Measurements from ENCODE around the gene MAP3K6. TPM values are rescaled to one million over a fixed set of nuclear protein-coding genes. Genes with fewer than 3 reads are reported as not detected.

Gene MAP3K6
- total and polyA plus RNA-seq, 2 donors (not counting 3 experiments of a cell fraction or from before 2014, with no cell fraction given): 9.9 to 12.4 TPM

DNA sequence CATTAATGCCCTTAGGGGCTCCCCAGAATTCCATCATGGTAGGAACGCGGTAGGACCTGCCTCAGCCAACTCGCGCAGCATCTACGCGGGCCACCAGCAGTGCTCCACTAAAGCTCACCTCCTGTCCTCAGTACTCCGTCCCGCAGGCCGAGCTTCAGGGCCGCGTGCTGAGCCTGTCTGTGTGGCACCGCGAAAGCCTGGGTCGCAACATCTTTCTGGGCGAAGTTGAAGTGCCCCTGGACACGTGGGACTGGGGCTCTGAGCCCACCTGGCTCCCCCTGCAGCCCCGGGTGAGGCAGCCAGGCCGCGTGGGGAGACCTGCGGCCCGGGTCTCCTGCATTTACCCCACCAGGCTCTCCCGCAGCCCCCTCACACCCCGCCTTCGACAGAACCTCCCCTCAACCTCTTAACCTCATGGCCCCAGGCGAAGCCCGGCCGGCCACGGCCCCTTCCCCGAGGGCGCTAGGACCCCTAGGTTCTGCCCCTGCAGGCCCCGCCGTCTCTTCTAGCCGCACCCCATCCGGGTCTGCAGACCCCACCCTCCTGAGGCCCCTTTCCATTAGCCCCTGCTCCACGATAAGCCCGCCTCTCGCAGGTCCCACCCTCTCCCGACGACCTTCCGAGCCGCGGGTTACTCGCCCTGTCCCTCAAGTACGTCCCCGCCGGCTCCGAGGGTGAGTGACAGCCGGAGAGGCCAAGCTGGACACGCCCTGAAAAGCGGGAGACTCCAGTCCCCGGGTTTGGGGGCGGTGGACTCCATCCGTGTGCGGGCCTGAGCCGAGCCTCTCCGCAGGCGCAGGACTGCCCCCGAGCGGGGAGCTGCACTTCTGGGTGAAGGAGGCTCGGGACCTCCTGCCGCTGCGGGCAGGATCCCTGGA is 15.9 kb downstream of the MAP3K6 start:
- Histone ChIP-seq H3K36me3 (ENCODE audit: control insufficient read depth in 2 of 2, extremely low read depth in 1 of 2, insufficient read depth in 2 of 2, low read length in 2 of 2) (peaks cover 0 to 2% of the 10 kb centered on the region in 2 experiments), H3K4me2 (ENCODE audit: insufficient read depth, low read length) (no peak overlapping the region), H3K27ac (ENCODE audit: insufficient read depth, low read depth, low read length) (no peak overlapping the region), H3K4me3 (replicated peaks in 1 of 3; ENCODE audit: insufficient read depth in 1 of 3, low read depth in 1 of 3, low read length in 3 of 3) (no peak overlapping the region), H3K9me3 (replicated peaks; ENCODE audit: control insufficient read depth, insufficient read depth, low read length) (no peaks in the 10 kb centered on the region), H4K20me1 (replicated peaks; ENCODE audit: control insufficient read depth, extremely low read depth, insufficient read depth, low read length) (no peaks in the 10 kb centered on the region), H3K9me1 (replicated peaks; ENCODE audit: control insufficient read depth, extremely low read depth, insufficient read depth, low read length) (no peaks in the 10 kb centered on the region), H3K27me3 (ENCODE audit: control insufficient read depth in 2 of 2, insufficient read depth in 2 of 2, low read length in 2 of 2) (peaks cover 2 to 5% of the 10 kb centered on the region in 2 experiments), H3K4me1 (ENCODE audit: control insufficient read depth, extremely low read depth, insufficient read depth, low read length) (peaks cover 7% of the 10 kb centered on the region), H2AFZ (ENCODE audit: low read depth, low read length) (peak overlapping the region; percentile 49), H3K9ac (replicated peaks; ENCODE audit: extremely low read depth, insufficient read depth, low read length) (no peak overlapping the region), H3K79me2 (ENCODE audit: control insufficient read depth, insufficient read depth, low read length) (no peaks in the 10 kb centered on the region)
- BruUV-seq (replicated peaks): no TSS peak
- TF ChIP-seq POLR2AphosphoS5 (IDR thresholded peaks at IDR 0.05; ENCODE audit: insufficient read depth, low read depth, low read length) (no peak), EZH2 (IDR thresholded peaks at IDR 0.05; ENCODE audit: borderline replicate concordance, low read depth, low read length, severe bottlenecking) (peak; percentile 59)
- intact Hi-C loops (cut with micrococcal nuclease) (no loop called here), dilution Hi-C loops (cut with MboI; ENCODE audit: extremely low pct_ligation_motif_present, low sequenced_read_pairs) (no loop called here)
- ChIA-PET CTCF (interaction anchor here (0.8 to 3.5 kb wide), 13 partner anchors 12 to 256 kb away, joined by 3 to 15 read pairs (median 5); partner anchors contain the start of genes FCN3 and MAP3K6), POLR2A (no interaction called here)
- FAIRE-seq (no peak), DNase-seq (ENCODE audit: low read depth, low spot score) (no peak)

DNA sequence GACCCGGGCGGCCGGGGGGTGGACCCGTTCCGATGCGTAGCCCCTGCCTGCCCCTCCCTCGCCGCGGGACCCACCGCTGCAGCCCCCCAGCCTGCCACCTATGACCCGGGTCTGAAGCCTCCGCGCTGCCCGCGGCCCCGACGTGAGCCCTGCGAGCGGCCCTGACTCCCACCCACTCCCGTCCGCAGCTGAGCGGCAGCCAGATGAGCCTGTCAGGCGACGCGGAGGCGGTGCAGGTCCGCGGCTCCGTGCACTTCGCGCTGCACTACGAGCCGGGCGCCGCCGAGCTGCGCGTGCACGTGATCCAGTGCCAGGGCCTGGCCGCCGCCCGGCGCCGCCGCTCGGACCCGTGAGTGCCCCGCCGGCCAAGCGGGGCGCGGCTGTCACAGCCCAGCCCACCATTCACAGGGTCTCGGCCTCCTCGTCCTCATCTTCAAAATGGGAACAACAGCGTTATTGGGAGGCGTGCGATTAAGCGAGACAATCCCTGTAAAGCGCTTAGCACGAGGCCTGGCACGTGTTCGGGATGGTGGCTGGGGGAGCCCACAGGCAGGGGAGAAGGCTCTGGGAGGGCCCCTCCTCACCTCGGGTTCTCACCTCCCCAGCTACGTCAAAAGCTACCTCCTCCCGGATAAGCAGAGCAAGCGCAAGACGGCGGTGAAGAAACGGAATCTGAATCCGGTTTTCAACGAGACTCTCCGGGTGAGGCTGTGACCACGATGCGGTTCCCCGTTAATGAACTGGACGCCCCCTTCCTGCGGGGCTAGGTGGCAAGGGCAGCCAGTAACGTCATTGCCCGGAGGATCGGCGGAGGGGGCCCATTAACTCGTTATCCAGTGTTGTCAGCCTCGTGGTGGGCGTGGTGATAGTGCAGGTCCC is 16.7 kb downstream of the MAP3K6 start:
- H3K4me2 ChIP-seq (ENCODE audit: insufficient read depth, low read length): peak overlapping the region; percentile 45
- DNase-seq (ENCODE audit: low read depth, low spot score) (peak; percentile 69), FAIRE-seq (peak; percentile 73)
- no peaks in the 10 kb centered on the region for H3K9me1 ChIP-seq (replicated peaks; ENCODE audit: control insufficient read depth, extremely low read depth, insufficient read depth, low read length)
- ChIA-PET CTCF (interaction anchor here (0.6 to 2.1 kb wide), 13 partner anchors 8 to 358 kb away, joined by 3 to 12 read pairs (median 4); partner anchors contain the start of gene FCN3), POLR2A (no interaction called here)
- H3K9me3 ChIP-seq (replicated peaks; ENCODE audit: control insufficient read depth, insufficient read depth, low read length): no peaks in the 10 kb centered on the region
- peaks cover 2 to 5% of the 10 kb centered on the region in 2 experiments for H3K27me3 ChIP-seq (ENCODE audit: control insufficient read depth in 2 of 2, insufficient read depth in 2 of 2, low read length in 2 of 2)
- H3K4me1 ChIP-seq (ENCODE audit: control insufficient read depth, extremely low read depth, insufficient read depth, low read length): peaks cover 7% of the 10 kb centered on the region
- H3K36me3 ChIP-seq (ENCODE audit: control insufficient read depth in 2 of 2, extremely low read depth in 1 of 2, insufficient read depth in 2 of 2, low read length in 2 of 2): no peaks in the 10 kb centered on the region
- dilution Hi-C loops (cut with MboI; ENCODE audit: extremely low pct_ligation_motif_present, low sequenced_read_pairs): no loop called here
- H3K79me2 ChIP-seq (ENCODE audit: control insufficient read depth, insufficient read depth, low read length): no peaks in the 10 kb centered on the region
- no peak overlapping the region for H3K27ac ChIP-seq (ENCODE audit: insufficient read depth, low read depth, low read length)
- H3K9ac ChIP-seq (replicated peaks; ENCODE audit: extremely low read depth, insufficient read depth, low read length): no peak overlapping the region
- TF ChIP-seq, protein P1, sequence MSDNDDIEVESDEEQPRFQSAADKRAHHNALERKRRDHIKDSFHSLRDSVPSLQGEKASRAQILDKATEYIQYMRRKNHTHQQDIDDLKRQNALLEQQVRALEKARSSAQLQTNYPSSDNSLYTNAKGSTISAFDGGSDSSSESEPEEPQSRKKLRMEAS (IDR thresholded peaks at IDR 0.05; ENCODE audit: insufficient read depth, insufficient read length): peak; percentile 25
- TF ChIP-seq MYC (IDR thresholded peaks at IDR 0.05; ENCODE audit: low read depth, low read length): no peak
- TF ChIP-seq EZH2 (IDR thresholded peaks at IDR 0.05; ENCODE audit: borderline replicate concordance, low read depth, low read length, severe bottlenecking): no peak
- no peak for TF ChIP-seq JUN (IDR thresholded peaks at IDR 0.05; ENCODE audit: borderline replicate concordance, insufficient read depth, insufficient read length, low read depth)
- TF ChIP-seq CTCF (IDR thresholded peaks at IDR 0.05; ENCODE audit: extremely low read depth in 1 of 2, insufficient read depth in 1 of 2, low read depth in 1 of 2, low read length in 2 of 2): no peak
- peak; percentile 8 for TF ChIP-seq POLR2AphosphoS5 (IDR thresholded peaks at IDR 0.05; ENCODE audit: insufficient read depth, low read depth, low read length)
- TF ChIP-seq GATA2 (IDR thresholded peaks at IDR 0.05; ENCODE audit: insufficient read depth, insufficient read length, low read depth, low read length): no peak
- TF ChIP-seq POLR2A (IDR thresholded peaks at IDR 0.05; ENCODE audit: low read depth, low read length): no peak
- no peak for TF ChIP-seq FOS (IDR thresholded peaks at IDR 0.05; ENCODE audit: borderline replicate concordance, insufficient read depth, low read length)
- no TSS peak for BruUV-seq (replicated peaks)
- peak overlapping the region; percentile 75 for H2AFZ ChIP-seq (ENCODE audit: low read depth, low read length)
- peak overlapping the region in 1 of 3 experiments; percentile 31 for H3K4me3 ChIP-seq (replicated peaks in 1 of 3; ENCODE audit: insufficient read depth in 1 of 3, low read depth in 1 of 3, low read length in 3 of 3)
- intact Hi-C loops (cut with micrococcal nuclease): no loop called here
- no peaks in the 10 kb centered on the region for H4K20me1 ChIP-seq (replicated peaks; ENCODE audit: control insufficient read depth, extremely low read depth, insufficient read depth, low read length)

Data from endothelial cell of umbilical vein (primary cell).